Stimulated activated CD8-positive, alpha-beta memory T cell treated with anti-CD3 and anti-CD28 coated beads, Interleukin-2, amount 100 ng/mL, for 48 hours (primary cell): ENCODE measurements around the gene TTC24.
"Not testable (repeated sequence)": the region's sequence is repeated elsewhere in the genome, so short reads cannot be mapped to it uniquely, and the experiment has no call there.

Experiments used
- DNase-seq, 2 donors: peaks; one replicate each; pipeline ENCODE4 v3.0.0-alpha.2; 2020; ENCODE audit warnings: low read depth in 2 of 2

The TTC24 gene

GRCh38 chr1:156608036-156608674 lies 28.6 kb downstream of the TTC24 start:
- DNase-seq, result no peak

- peak in 1 of 2 donors; percentile 34 for DNase-seq
Measured at GRCh38 chr1:156608981-156609380, 29.5 kb downstream of the TTC24 start.

- DNase-seq, result not testable (repeated sequence)
Measured at GRCh38 chr1:156610072-156610471, 30.5 kb downstream of the TTC24 start.

- no peak for DNase-seq
Measured at GRCh38 chr1:156612666-156613065, 33.1 kb downstream of the TTC24 start.

GRCh38 chr1:156615946-156616345 lies 36.4 kb downstream of the TTC24 start:
- no peak for DNase-seq

GRCh38 chr1:156616463-156616862 lies 36.9 kb downstream of the TTC24 start:
- DNase-seq, result no peak

- no peak for DNase-seq
Measured at GRCh38 chr1:156618853-156619581, 39.5 kb downstream of the TTC24 start, which contains the start of gene HAPLN2. TSS of gene HAPLN2 (plus strand) at chr1:156619415. CDS start at chr1:156623491, 4,076 bp downstream.

GRCh38 chr1:156619582-156619955 lies 40.0 kb downstream of the TTC24 start:
- DNase-seq, result no peak

GRCh38 chr1:156622581-156623297 lies 43.2 kb downstream of the TTC24 start:
- DNase-seq, result no peak

GRCh38 chr1:156623946-156624813 lies 44.7 kb downstream of the TTC24 start:
- DNase-seq, result peak in 1 of 2 donors; percentile 40

GRCh38 chr1:156624814-156625435 lies 45.4 kb downstream of the TTC24 start:
- DNase-seq, result no peak

- peak; percentile 44 to 52 for DNase-seq
Measured at GRCh38 chr1:156625436-156626078, 46.0 kb downstream of the TTC24 start.

- DNase-seq, result no peak
Measured at GRCh38 chr1:156626079-156626438, 46.5 kb downstream of the TTC24 start.

GRCh38 chr1:156627313-156627880 lies 47.9 kb downstream of the TTC24 start:
- no peak for DNase-seq

GRCh38 chr1:156629823-156630449 lies 50.4 kb downstream of the TTC24 start:
- DNase-seq, result no peak

GRCh38 chr1:156631152-156631551 lies 51.6 kb downstream of the TTC24 start:
- DNase-seq, result not testable (repeated sequence)

GRCh38 chr1:156632355-156632754 lies 52.8 kb downstream of the TTC24 start:
- no peak for DNase-seq
